Stimulated activated CD4-positive, alpha-beta T cell treated with anti-CD3 and anti-CD28 coated beads, TNF-alpha, amount 100 ng/mL, for 24 hours (primary cell): ENCODE data around the gene CEP295NL.
"Not testable (repeated sequence)": the region's sequence is repeated elsewhere in the genome, so short reads cannot be mapped to it uniquely, and the experiment has no call there.

Source experiments
- DNase-seq, 3 experiments: peaks; one replicate each; pipeline ENCODE4 v3.0.0-alpha.2; 2020; ENCODE audit warnings: low read depth in 3 of 3

The CEP295NL gene

DNA sequence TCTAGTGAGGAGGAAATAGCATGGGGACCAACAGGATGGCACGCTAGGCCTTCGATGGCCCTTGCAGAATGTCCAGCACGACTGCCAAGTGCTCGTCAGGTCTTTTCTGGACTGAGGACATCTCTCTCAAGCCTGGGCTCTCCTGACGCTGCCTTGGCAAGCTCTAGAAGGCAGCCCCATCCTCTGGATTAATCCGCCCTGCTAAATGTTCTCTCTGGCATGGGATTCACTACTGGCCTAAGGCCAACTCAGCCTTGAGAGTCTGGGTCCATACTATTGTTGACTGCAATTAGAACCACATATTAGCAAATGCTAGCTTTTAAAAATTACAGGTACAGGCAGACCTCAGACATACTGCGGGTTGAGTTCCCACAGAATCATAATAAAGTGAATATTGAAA lies 2.5 kb upstream of the CEP295NL start:
- no peak for DNase-seq

DNA sequence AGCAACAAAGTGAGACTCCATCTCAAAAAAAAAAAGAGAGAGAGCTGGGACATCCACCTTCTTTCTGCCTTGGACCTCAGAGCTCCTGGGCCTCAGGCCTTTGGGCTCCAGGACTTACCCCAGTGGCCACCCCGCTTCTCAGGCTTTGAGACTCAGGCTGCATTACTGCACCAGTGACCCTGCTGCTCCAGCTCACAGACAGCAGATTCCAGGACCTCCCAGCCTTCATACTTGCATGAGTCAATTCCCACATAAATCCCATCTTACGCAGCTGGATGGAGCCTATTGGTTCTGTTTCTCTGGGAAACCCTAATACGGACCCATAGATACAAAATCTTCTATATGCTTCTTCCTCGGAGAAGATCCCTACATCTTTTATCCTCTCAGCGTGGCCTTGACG lies 2.1 kb upstream of the CEP295NL start:
- DNase-seq = no peak

GRCh38 chr17:78904371-78904770 lies 1.4 kb upstream of the CEP295NL start:
- no peak for DNase-seq

DNA sequence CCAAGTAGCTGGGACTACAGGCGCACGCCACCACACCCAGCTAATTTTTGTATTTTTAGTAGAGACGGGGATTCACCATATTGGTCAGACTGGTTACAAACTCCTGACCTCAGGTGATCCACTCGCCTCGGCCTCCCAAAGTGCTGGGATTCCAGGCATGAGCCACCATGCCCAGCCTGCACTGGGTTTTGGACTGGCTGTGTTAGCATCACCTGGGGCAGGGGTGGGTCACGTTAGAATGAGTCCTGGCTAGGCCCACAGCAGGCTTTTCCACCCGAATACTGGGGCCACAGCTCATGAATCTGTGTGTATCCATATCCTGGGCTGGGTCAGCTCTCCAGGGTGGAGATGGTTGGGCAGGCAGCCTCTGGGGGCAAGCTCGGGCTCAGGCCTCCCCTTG lies 770 bp downstream of the CEP295NL start:
- not testable (repeated sequence) for DNase-seq

GRCh38 chr17:78901806-78902205 lies 1.2 kb downstream of the CEP295NL start:
- DNase-seq = no peak

GRCh38 chr17:78900816-78901215 lies 2.2 kb downstream of the CEP295NL start:
- no peak for DNase-seq

DNA sequence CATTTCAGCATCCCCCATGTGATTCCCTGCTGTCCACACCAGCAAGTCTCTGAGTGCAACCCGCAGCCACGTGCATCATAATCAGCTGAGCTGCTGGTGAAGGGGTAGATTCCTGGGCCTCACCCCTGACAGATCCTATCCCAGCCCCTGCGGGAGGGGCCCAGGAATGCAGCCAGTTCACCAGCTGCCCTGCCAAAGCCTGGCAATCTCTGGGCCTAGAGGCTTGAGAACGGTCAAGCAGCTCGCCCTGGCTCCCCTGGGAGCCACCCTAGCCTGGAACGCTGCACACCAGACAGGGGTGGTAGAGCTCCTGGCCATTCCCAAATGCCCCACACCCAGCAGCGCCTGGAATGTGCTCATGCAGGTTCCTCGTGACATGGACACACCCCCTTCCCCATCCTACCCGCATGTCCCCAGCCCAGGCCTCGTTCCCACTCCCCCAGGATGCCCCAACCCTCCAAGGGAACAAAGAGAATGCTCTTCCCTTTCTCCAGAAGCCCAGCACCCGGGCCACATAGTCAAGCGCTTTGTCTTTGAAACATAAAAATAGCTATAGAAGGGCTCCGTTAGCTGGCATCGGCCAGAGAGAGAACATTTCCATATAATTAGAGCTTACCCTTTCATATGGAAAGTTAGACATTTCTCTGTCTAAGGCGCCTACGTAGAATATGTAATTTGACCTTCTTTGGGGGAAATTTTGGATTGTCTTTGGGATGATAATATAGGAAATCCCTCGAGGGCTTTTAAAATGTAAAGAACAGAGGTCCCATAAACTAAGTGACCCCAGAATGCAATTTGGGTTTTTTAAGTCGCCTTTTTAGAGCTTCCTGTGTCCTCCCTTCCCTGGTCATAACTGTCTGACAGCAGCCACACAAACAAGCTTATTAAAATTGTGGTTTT lies 3.4 kb downstream of the CEP295NL start:
- no peak for DNase-seq

- DNase-seq = no peak
Measured at GRCh38 chr17:78898947-78899346, 4.1 kb downstream of the CEP295NL start.

DNA sequence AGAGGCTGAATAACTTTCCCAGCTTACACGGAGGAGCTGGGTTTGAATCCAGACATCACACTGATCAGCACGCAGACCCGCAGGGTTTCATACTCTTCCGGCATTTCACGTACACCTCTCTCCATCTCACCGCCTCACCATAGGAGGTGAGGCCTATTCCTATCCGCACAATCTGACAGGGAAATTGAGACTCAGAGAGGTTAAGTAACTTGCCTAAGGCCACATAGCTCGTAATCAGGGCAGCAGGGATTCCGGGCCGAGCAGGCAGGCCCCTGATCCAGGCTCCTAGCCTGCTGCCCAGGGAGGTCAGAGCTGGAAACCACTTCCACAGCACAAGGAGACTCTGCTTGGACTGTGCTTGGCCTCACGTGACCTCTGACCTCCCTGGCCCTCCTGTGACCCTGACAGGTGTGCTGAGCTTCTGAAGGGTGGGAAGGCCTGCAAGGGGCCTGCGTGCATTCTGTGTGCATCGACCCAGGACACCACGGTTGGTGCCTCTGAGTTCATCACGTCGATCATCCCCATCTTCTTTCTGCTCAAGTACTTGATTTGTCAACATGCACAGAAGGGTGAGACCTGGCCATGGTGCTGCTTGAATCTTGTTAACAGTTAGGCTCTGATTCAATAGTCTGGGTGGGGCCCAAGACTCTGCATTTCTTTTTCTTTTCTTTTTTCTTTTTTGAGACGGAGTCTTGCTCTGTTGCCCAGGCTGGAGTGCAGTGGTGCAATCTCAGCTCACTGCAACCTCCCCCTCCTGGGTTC lies 4.7 kb downstream of the CEP295NL start:
- DNase-seq = no peak

GRCh38 chr17:78897664-78898047 lies 5.3 kb downstream of the CEP295NL start:
- DNase-seq = no peak

DNA sequence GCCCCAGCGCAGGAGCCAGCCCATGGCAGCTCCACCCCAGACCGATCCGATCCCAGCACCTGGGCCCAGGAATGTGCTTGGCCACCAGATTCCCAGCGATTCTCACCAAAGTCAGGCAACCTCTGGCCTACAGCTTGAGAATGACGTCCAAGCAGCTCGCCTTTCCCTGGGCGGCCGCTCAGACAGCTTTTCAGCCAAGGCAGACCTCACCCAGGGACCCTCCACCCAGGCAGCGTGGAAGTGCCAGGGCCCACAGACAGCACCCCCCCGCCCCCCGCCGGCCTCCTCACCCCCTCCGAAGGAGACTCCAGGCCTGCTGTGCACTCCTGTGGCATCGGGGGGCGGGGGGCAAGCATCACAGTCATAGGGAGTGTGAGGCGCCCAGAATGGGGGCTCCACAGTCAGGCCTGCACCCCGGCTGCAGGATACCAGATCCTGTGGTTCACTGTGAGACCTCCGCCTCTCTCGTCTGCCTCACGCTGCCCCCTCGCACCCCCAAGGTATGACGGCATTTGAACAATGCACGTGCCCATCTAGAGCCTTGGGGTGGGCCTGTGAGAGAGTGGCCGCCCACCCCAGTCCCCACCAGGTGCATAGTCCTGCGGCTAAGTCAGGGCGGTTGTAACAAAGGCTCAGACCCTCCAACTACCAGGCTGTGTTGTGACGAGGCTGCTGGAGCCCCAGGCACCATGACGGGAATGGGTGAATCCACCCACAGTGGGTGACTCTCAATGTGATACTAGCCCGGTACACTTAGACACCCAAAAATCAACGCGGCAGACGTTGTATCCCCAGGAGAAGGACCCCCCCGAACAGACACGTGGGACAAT lies 6.0 kb downstream of the CEP295NL start:
- no peak for DNase-seq

- no peak for DNase-seq
Measured at GRCh38 chr17:78896091-78896833, 6.7 kb downstream of the CEP295NL start.

GRCh38 chr17:78895322-78895721 lies 7.7 kb downstream of the CEP295NL start:
- DNase-seq = no peak

DNA sequence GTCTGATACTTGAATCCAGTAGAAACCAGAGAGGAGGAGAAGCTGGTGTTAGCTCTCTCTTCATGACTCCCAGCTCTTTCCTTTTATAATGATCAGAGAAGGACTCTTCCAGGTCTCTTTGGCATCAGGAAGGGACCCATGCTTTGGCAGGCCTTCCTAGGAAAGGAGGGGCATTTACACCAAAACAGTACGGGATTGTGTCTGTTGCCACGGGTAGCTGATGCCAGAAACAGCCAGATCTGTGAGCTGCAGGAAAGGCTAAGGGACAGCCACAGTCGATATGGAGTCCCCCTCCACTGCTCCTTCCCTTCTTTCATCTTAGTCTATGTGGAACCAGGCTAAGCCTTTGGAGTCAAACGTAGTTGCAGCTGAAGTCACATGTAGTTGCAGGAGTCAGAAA lies 9.3 kb downstream of the CEP295NL start:
- no peak for DNase-seq

GRCh38 chr17:78892936-78893379 lies 10.0 kb downstream of the CEP295NL start:
- DNase-seq = no peak

DNA sequence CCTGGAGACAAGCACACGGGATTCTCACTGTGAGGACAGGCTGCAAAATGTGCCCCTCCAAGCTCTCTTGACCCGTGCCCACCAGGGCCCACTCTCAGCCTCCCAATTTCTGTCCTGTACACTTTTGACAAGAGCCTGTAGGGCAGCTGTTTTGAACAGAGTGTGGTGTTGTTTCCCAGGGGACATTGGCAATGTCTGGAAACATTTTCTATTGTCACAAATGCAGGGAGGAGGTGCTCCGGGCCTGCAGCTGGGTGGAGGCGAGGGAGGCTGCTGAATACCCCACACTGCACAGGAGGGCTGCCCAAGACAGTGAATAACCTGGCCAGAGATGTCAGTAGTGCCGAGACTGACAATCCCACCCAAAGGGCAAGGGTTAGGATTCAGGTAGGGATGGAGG lies 10.5 kb downstream of the CEP295NL start:
- DNase-seq = no peak

- DNase-seq = no peak
Measured at GRCh38 chr17:78892062-78892456, 10.9 kb downstream of the CEP295NL start.

- no peak for DNase-seq
Measured at GRCh38 chr17:78891406-78892061, 11.5 kb downstream of the CEP295NL start.

DNA sequence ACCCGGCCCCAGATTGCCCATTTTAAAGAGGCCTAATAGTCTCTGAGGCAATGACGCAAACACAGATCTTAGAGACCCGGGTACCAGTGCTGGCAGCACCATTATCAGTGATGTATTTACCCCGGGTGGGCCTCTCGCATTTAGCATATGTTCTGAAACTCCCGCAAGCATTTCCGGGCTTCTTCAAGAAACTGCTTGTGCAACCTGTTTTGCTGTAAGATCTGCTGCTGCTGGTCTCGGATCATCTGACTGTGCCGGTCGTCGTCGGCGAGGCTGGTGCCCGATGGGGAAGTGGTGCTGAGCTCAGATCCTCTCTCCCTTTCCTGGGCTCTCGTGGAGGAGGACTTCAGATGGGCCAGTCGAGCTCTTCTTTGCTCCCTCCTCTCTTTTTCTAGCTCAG lies 12.5 kb downstream of the CEP295NL start:
- peak; percentile 6 to 30 (median 6) for DNase-seq

DNA sequence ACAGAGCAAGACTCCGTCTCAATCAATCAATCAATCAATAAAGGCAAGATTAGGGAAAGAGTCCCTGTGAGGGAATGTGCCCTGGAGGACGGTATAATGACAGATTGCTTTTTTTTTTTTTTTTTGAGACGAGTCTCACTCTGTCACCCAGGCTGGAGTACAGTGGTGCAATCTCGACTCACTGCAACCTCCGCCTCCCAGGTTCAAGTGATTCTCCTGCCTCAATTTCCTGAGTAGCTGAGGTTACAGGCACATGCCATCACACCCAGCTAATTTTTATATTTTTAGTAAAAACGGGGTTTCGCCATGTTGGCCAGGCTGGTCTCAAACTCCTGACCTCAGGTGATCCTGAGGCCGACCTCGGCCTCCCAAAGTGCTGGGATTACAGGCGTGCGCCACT lies 12.9 kb downstream of the CEP295NL start:
- DNase-seq = not testable (repeated sequence)

DNA sequence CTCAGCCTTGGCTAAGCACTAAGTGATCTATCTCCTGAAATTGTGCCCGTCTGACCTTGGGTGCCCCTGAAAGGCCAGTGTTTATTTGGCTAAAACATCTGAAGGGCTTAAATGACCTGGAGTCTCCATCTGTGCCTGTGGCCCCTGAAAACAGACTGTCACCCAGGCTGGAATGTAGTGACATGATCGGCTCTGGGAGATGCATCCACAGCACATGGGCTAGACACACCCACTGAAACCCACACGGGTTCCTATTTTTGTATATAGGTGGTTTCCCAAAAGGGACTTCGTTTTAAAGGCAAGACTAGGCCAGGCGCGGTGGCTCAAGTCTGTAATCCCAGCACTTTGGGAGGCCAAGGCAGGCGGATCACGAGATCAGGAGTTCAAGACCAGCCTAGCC lies 13.5 kb downstream of the CEP295NL start:
- DNase-seq = no peak
